Adipocyte (in vitro differentiated cells): ENCODE data around the gene NR6A1.
"Not testable (repeated sequence)": the region's sequence is repeated elsewhere in the genome, so short reads cannot be mapped to it uniquely, and the experiment has no call there.

ENCODE experiments used
- DNase-seq: peaks from one replicate; pipeline ENCODE4 v3.0.0-alpha.2; 2015; ENCODE audit warnings: low read depth
- H3K27me3 ChIP-seq: replicated peaks from 2 replicates; pipeline ENCODE4 v1.7.0; 2013; ENCODE audit warnings: mild to moderate bottlenecking, low read length, moderate library complexity; ENCODE audit not compliant: control insufficient read depth, insufficient read depth
- H3K36me3 ChIP-seq: 2 replicates; pipeline ENCODE4 v1.7.0; 2013; ENCODE audit warnings: low read length, mild to moderate bottlenecking, moderate library complexity; ENCODE audit not compliant: control insufficient read depth, insufficient read depth, severe bottlenecking
- H3K4me1 ChIP-seq: 2 replicates; pipeline ENCODE4 v1.7.0; 2013; ENCODE audit warnings: mild to moderate bottlenecking, low read length, moderate library complexity; ENCODE audit not compliant: control insufficient read depth, insufficient read depth
- H3K4me3 ChIP-seq: 2 replicates; pipeline ENCODE4 v1.7.0; 2013; ENCODE audit warnings: mild to moderate bottlenecking, low read length, moderate library complexity
- H3K9ac ChIP-seq: 2 replicates; pipeline ENCODE4 v1.7.0; 2013; ENCODE audit warnings: mild to moderate bottlenecking, low read length, moderate library complexity
- H3K9me3 ChIP-seq: 2 replicates; pipeline ENCODE4 v1.7.0; 2013; ENCODE audit warnings: mild to moderate bottlenecking, low read length, moderate library complexity; ENCODE audit not compliant: control insufficient read depth

Gene NR6A1

DNA sequence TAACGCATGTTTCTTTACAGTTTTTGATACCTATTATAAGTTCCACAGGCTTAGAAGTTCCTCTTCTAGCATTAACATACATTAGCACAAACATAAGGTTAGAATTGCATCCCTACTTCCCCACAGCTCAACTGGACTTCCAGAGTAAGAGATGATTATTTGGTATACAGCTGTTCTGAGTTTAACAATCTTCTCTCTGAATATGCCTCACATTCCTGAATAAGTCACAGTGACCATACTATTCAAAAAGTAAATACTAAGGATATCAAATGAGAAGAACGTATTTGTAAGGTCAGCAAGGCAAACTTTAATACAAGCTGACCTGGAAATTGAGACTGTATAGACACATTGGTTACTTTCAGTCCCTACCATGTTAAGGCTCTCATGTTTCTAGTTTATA, 21.3 kb downstream of the NR6A1 start:
- H3K4me3 ChIP-seq = no peak overlapping the region
- H3K36me3 ChIP-seq = no peaks in the 10 kb centered on the region
- no peaks in the 10 kb centered on the region for H3K27me3 ChIP-seq
- H3K4me1 ChIP-seq = no peaks in the 10 kb centered on the region
- peak; percentile 54 for DNase-seq
- no peaks in the 10 kb centered on the region for H3K9me3 ChIP-seq
- no peak overlapping the region for H3K9ac ChIP-seq

- H3K36me3 ChIP-seq = no peaks in the 10 kb centered on the region
- no peaks in the 10 kb centered on the region for H3K9me3 ChIP-seq
- H3K9ac ChIP-seq = no peak overlapping the region
- no peaks in the 10 kb centered on the region for H3K27me3 ChIP-seq
- H3K4me1 ChIP-seq = no peaks in the 10 kb centered on the region
- H3K4me3 ChIP-seq = no peak overlapping the region
- no peak for DNase-seq
Measured at GRCh38 chr9:124749284-124749683, 21.8 kb downstream of the NR6A1 start.

GRCh38 chr9:124747065-124747464, 24.0 kb downstream of the NR6A1 start:
- H3K4me1 ChIP-seq = no peaks in the 10 kb centered on the region
- H3K9me3 ChIP-seq = no peaks in the 10 kb centered on the region
- no peak overlapping the region for H3K9ac ChIP-seq
- no peaks in the 10 kb centered on the region for H3K36me3 ChIP-seq
- H3K27me3 ChIP-seq = no peaks in the 10 kb centered on the region
- H3K4me3 ChIP-seq = no peak overlapping the region
- no peak for DNase-seq

GRCh38 chr9:124743686-124744348, 27.3 kb downstream of the NR6A1 start:
- Histone ChIP-seq H3K27me3 (no peaks in the 10 kb centered on the region), H3K9me3 (no peaks in the 10 kb centered on the region), H3K4me1 (no peaks in the 10 kb centered on the region), H3K9ac (no peak overlapping the region), H3K36me3 (no peaks in the 10 kb centered on the region), H3K4me3 (no peak overlapping the region)
- peak; percentile 60 for DNase-seq

DNA sequence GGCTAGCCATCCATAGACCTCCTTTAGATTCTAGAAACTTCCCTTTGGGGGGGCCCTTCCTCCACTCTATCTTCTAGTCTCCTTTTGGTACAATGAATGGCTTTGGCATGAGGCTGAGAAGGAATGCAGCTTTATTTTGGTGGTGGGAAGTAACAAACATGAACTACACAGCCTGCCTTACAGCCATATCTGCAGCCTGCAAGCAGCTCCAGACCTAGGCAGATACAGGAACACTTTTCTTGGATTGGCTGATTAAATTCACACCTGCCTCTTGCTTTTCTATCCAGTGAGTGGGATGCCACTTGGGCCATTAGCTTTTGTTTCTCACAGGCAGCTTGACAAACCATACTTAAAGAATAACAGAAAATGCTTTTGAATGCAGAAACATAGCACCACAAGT, 28.2 kb downstream of the NR6A1 start:
- H3K36me3 ChIP-seq = no peaks in the 10 kb centered on the region
- no peaks in the 10 kb centered on the region for H3K9me3 ChIP-seq
- DNase-seq = no peak

DNA sequence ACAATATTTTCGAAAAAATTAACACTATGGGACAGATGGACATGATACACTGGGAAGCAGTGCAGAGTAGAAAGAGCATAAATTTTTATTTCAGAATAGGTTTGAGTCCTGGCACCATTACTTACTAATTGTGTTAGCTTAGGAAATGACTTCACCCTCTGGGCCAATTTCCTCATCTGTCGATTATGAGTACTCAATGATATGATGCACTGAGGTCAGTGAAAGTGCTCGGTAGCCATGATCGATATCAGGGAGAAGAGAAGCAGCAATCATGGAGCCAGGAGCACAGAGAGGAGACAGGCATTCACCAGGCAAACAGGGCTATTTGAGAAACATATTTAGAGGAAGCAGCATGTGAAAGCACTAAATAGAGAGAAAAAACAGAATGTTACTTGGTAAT, 29.4 kb downstream of the NR6A1 start:
- Histone ChIP-seq H3K36me3 (no peaks in the 10 kb centered on the region), H3K27me3 (no peaks in the 10 kb centered on the region), H3K4me3 (no peak overlapping the region), H3K4me1 (no peaks in the 10 kb centered on the region), H3K9ac (no peak overlapping the region), H3K9me3 (no peaks in the 10 kb centered on the region)
- DNase-seq = no peak

More for the DNA sequence above, 28.2 kb downstream of the NR6A1 start:
- Histone ChIP-seq H3K4me1 (no peaks in the 10 kb centered on the region), H3K27me3 (no peaks in the 10 kb centered on the region), H3K4me3 (no peak overlapping the region), H3K9ac (no peak overlapping the region)

- Histone ChIP-seq H3K9me3 (no peaks in the 10 kb centered on the region), H3K4me1 (no peaks in the 10 kb centered on the region), H3K9ac (no peak overlapping the region), H3K36me3 (no peaks in the 10 kb centered on the region), H3K27me3 (no peaks in the 10 kb centered on the region), H3K4me3 (no peak overlapping the region)
- no peak for DNase-seq
Measured at GRCh38 chr9:124741149-124741548, 30.0 kb downstream of the NR6A1 start.

- no peaks in the 10 kb centered on the region for H3K9me3 ChIP-seq
- H3K4me3 ChIP-seq = no peak overlapping the region
- H3K9ac ChIP-seq = no peak overlapping the region
- H3K27me3 ChIP-seq = no peaks in the 10 kb centered on the region
- no peaks in the 10 kb centered on the region for H3K36me3 ChIP-seq
- DNase-seq = no peak
- peaks cover 13% of the 10 kb centered on the region for H3K4me1 ChIP-seq
Measured at GRCh38 chr9:124739360-124739759, 31.8 kb downstream of the NR6A1 start.

GRCh38 chr9:124738075-124738474, 33.0 kb downstream of the NR6A1 start:
- peaks cover 14% of the 10 kb centered on the region for H3K4me1 ChIP-seq
- not testable (repeated sequence) for H3K9ac ChIP-seq, H3K4me3 ChIP-seq, DNase-seq, H3K36me3 ChIP-seq, H3K27me3 ChIP-seq, H3K9me3 ChIP-seq

- H3K9ac ChIP-seq = peak overlapping the region; percentile 30
- H3K4me3 ChIP-seq = peak overlapping the region; percentile 8
- no peaks in the 10 kb centered on the region for H3K9me3 ChIP-seq
- no peaks in the 10 kb centered on the region for H3K27me3 ChIP-seq
- H3K4me1 ChIP-seq = peaks cover 14% of the 10 kb centered on the region
- peak; percentile 74 for DNase-seq
- no peaks in the 10 kb centered on the region for H3K36me3 ChIP-seq
Measured at GRCh38 chr9:124735121-124735520, 36.0 kb downstream of the NR6A1 start.

- peak overlapping the region; percentile 8 for H3K4me3 ChIP-seq
- H3K9me3 ChIP-seq, H3K9ac ChIP-seq, H3K36me3 ChIP-seq, DNase-seq, H3K27me3 ChIP-seq: not testable (repeated sequence)
- peaks cover 14% of the 10 kb centered on the region for H3K4me1 ChIP-seq
Measured at GRCh38 chr9:124734741-124735083, 36.4 kb downstream of the NR6A1 start.
